ENCODE results near the gene LAIR1.
"Not testable (repeated sequence)": the region's sequence is repeated elsewhere in the genome, so short reads cannot be mapped to it uniquely, and the experiment has no call there.

Gene LAIR1

DNA sequence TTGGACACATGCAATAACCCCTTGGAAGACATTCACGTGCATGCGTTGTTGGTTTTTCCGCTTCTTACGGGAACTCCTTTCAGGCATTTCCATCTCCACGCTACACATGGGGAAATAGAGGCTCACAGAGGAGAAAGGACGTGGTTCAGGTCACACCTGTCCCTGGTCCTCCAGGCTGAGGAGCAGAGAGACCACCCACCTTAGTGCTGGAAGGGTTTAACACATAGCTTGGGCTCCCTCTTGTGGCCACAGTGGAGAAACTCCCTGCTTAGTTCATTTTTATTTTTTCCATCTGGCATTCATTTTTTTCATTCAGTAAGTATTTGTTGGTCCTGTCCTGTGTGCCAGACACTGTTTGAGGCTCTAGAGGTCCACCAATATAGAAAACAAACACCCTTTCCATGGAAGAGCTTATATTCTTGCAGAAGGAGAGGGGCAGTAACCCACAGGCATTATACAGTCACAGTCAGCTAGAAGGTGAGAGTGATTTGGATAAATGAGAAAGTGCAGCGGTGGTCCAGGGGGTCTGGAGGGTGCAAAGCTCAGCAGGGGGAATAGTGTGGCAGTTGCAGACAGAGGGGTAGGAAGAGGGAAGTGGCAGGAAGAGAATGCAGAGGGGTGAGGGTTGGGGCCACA, 26.3 kb upstream of the LAIR1 start:
- peak; percentile 67 for DNase-seq (ENCODE audit: low spot score)
- TF ChIP-seq, protein P1, sequence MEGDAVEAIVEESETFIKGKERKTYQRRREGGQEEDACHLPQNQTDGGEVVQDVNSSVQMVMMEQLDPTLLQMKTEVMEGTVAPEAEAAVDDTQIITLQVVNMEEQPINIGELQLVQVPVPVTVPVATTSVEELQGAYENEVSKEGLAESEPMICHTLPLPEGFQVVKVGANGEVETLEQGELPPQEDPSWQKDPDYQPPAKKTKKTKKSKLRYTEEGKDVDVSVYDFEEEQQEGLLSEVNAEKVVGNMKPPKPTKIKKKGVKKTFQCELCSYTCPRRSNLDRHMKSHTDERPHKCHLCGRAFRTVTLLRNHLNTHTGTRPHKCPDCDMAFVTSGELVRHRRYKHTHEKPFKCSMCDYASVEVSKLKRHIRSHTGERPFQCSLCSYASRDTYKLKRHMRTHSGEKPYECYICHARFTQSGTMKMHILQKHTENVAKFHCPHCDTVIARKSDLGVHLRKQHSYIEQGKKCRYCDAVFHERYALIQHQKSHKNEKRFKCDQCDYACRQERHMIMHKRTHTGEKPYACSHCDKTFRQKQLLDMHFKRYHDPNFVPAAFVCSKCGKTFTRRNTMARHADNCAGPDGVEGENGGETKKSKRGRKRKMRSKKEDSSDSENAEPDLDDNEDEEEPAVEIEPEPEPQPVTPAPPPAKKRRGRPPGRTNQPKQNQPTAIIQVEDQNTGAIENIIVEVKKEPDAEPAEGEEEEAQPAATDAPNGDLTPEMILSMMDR (IDR thresholded peaks at IDR 0.05; ENCODE audit: extremely low read depth, missing control alignments) = peak; percentile 45

GRCh38 chr19:54389553-54389952, 24.8 kb upstream of the LAIR1 start:
- TF ChIP-seq, protein P1 (IDR thresholded peaks at IDR 0.05; ENCODE audit: extremely low read depth, missing control alignments) = no peak
- no peak for DNase-seq (ENCODE audit: low spot score)

DNA sequence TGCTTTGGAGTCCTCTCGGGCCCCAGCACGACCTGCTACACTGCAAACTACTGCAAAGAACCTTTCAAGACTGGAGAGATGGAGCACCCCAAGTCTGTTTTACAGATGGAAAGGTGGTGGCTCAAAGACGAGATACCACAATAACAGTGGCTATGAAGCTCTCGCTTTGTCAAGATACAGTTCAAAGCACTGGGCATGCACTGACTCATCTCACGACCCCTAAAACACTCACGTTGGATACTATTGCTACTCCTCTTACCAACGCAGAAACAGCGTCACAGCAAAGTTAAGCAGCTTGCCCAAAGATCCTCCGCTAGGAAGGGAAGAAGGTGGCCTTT, 24.0 kb upstream of the LAIR1 start:
- no peak for DNase-seq (ENCODE audit: low spot score)
- TF ChIP-seq, protein P1 (IDR thresholded peaks at IDR 0.05; ENCODE audit: extremely low read depth, missing control alignments) = no peak

DNA sequence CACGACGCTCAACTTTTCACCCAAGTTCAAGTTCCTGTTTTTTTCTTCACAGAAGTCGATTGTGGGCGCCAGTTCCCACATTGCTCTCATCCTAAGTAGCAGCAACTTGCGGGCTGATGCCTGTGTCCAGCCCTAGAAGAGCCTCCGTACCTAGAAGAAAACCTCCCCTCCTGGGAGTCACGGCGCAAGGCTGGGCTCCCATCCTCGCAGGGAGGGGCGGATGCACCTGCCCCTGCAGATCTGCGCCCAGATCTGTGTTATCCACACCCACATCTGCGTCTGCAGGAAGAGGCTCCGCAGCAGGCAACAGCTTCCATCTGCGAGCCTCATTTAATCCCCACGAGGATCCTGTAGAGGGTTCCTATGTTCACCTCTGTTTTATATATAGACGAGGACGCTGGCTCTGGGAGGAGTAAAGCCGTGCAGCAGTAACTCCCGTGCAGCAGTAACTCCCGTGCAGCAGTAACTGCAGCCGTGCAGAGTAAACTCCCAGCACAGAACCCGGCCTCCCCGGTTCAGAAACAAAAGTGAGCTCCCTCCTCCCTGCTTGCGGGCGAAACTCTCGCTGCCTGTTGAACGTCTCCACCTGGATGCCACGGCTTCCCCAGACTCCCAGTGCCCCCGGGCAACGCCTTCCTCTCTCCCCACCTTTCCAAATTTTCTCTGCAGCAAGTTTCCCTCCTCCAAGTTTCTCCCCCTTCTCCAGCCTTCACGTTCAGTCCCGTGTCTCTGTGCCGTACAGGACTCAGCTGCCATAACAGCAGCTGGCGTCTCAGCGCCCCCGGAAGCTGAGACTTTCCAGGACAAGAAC, 23.5 kb upstream of the LAIR1 start:
- peak; percentile 43 for DNase-seq (ENCODE audit: low spot score)
- TF ChIP-seq, protein P1 (IDR thresholded peaks at IDR 0.05; ENCODE audit: extremely low read depth, missing control alignments) = no peak

GRCh38 chr19:54383330-54383729, 18.6 kb upstream of the LAIR1 start:
- no peak for DNase-seq (ENCODE audit: low spot score)
- TF ChIP-seq, protein P1 (IDR thresholded peaks at IDR 0.05; ENCODE audit: extremely low read depth, missing control alignments) = no peak

DNA sequence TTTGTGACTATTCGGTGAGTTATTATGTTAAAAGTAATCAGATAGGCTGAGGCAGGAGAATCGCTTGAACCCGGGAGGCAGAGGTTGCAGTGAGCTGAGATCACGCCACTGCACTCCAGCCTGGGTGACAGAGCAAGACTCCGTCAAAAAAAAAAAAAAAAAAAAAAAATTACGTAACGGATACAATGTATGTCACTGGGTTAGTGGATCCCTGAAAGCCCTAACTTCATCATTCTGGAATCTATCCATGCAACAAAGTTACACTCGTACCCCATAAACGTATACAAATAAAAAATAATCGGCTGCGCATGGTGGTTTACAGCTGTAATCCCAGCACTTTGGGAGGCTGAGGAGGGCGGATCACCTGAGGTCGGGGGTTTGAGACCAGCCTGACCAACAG, 17.3 kb upstream of the LAIR1 start:
- DNase-seq (ENCODE audit: low spot score) = not testable (repeated sequence)

DNA sequence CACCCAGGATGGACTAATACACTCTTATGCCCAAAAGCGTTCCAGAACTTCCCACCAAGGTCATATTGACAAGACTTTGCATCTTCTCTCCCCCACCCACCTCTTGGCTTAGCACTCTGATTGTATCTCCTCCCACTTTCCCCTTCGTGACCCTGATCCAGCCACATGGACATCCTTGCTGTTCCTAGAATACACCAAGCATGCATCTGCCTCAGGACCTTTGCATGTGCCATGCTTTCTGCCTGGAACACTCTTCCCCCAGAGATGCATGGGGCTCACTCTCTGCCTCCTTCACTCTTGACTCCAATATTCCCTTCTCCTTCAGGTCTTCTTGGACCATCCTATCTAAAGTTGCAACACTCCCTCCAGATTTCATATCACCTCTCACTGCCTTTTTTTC, 16.2 kb upstream of the LAIR1 start:
- TF ChIP-seq, protein P1 (IDR thresholded peaks at IDR 0.05; ENCODE audit: extremely low read depth, missing control alignments) = no peak

More for the DNA sequence above, 16.2 kb upstream of the LAIR1 start:
- DNase-seq (ENCODE audit: low spot score) = no peak

All from GM20000 (cell line).